Activated CD4-positive, alpha-beta T cell treated with anti-CD3 and anti-CD28 coated beads, Interleukin-2, amount 10 ng/mL, durations not matched to agents 7 days and 5 days (primary cell): ENCODE measurements around the gene TMCC1. TPM values are rescaled to one million over a fixed set of nuclear protein-coding genes. Genes with fewer than 3 reads are reported as not detected.

Experiments used
- CTCF ChIA-PET: fragments of 350-600 bp; sonication (Branson Sonifier 250); formaldehyde crosslinking; loops from one replicate; lab custom pipeline; 2021; ENCODE audit warnings: antibody characterized with exemption; lab: Charles Lee
- POLR2A ChIA-PET: fragments of 350-600 bp; sonication (Branson Sonifier 250); formaldehyde crosslinking; loops from one replicate; lab custom pipeline; 2021; ENCODE audit warnings: antibody characterized with exemption; lab: Charles Lee
- DNase-seq: peaks from one replicate; pipeline ENCODE4 v3.0.0-alpha.2; 2020
- H3K27ac Mint-ChIP-seq: one replicate; pipeline ENCODE4 v1.8.0; 2021; ENCODE audit warnings: mild to moderate bottlenecking, moderate library complexity, mixed read lengths
- H3K27me3 Mint-ChIP-seq: one replicate; pipeline ENCODE4 v1.8.0; 2021; ENCODE audit warnings: mixed read lengths
- H3K36me3 Mint-ChIP-seq: one replicate; pipeline ENCODE4 v1.8.0; 2021; ENCODE audit warnings: low read depth, mixed read lengths
- H3K4me1 Mint-ChIP-seq: one replicate; pipeline ENCODE4 v1.8.0; 2021; ENCODE audit warnings: mixed read lengths
- H3K4me3 Mint-ChIP-seq: one replicate; pipeline ENCODE4 v1.8.0; 2021; ENCODE audit warnings: mild to moderate bottlenecking, moderate library complexity, mixed read lengths
- H3K9me3 Mint-ChIP-seq: one replicate; pipeline ENCODE4 v1.8.0; 2021; ENCODE audit warnings: mixed read lengths
- total RNA-seq, 2 experiments: library from RNA; stranded (reverse); gene quantifications; one replicate each; pipeline ENCODE4 v1.2.3, GENCODE V29; 2021

The TMCC1 gene
- total RNA-seq, 2 experiments from 2014 or later: 14.9 to 18.7 TPM

- DNase-seq: no peak
- Mint-ChIP-seq H3K4me1 (peaks cover 4% of the 10 kb centered on the region), H3K27me3 (peaks cover 62% of the 10 kb centered on the region), H3K9me3 (no peaks in the 10 kb centered on the region), H3K36me3 (no peaks in the 10 kb centered on the region), H3K4me3 (no peak overlapping the region), H3K27ac (no peak overlapping the region)
- CTCF ChIA-PET: interaction anchor here (1.1 kb wide), 1 partner anchor 14 kb away, joined by 3 read pairs; no protein-coding TSS in a partner anchor
- POLR2A ChIA-PET: no interaction called here
These were observed 293.9 kb downstream of the TMCC1 start for GRCh38 chr3:129599607-129600006.

- H3K4me3 Mint-ChIP-seq: no peak overlapping the region
- H3K27ac Mint-ChIP-seq: no peak overlapping the region
- DNase-seq: no peak
- POLR2A ChIA-PET: no interaction called here
- H3K9me3 Mint-ChIP-seq: no peaks in the 10 kb centered on the region
- H3K36me3 Mint-ChIP-seq: no peaks in the 10 kb centered on the region
- CTCF ChIA-PET: interaction anchor here (1.4 kb wide), 1 partner anchor 109 kb away, joined by 3 read pairs; no protein-coding TSS in a partner anchor
- H3K4me1 Mint-ChIP-seq: peaks cover 8% of the 10 kb centered on the region
- peaks cover 57% of the 10 kb centered on the region for H3K27me3 Mint-ChIP-seq
These were observed 294.4 kb downstream of the TMCC1 start for GRCh38 chr3:129599073-129599472.

- Mint-ChIP-seq H3K27ac (no peak overlapping the region), H3K27me3 (peaks cover 56% of the 10 kb centered on the region), H3K4me1 (peaks cover 14% of the 10 kb centered on the region), H3K4me3 (no peak overlapping the region), H3K36me3 (no peaks in the 10 kb centered on the region), H3K9me3 (no peaks in the 10 kb centered on the region)
- ChIA-PET CTCF (interaction anchor here (0.6 to 1.4 kb wide), 2 partner anchors 108 to 463 kb away, joined by 3 to 5 read pairs; no protein-coding TSS in a partner anchor), POLR2A (no interaction called here)
- no peak for DNase-seq
These were observed 295.0 kb downstream of the TMCC1 start for GRCh38 chr3:129598484-129598883.

DNA sequence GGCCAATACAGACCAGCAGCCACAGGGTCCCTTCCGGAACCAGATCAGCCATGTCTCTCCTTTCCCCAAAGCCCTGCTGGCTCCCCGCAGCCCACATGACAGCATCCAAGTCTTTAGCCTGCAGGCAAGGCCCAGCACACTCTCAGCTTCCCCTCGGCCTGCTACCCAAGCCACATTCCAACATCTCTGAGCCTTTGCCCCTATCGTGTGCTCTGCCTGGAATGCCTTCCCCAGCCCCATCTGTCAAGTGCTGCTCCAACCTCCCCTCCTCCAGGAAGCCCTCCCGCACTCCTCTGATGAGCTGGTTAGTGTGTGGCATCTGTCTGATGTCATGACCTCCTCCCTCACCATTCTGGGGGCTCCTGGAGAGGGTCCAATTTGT, 295.5 kb downstream of the TMCC1 start:
- ChIA-PET POLR2A (interaction anchor here (1.2 kb wide), 1 partner anchor 108 kb away, joined by 6 read pairs; no protein-coding TSS in a partner anchor), CTCF (interaction anchor here (0.6 to 1.4 kb wide), 2 partner anchors 108 to 462 kb away, joined by 3 to 5 read pairs; no protein-coding TSS in a partner anchor)
- H3K27me3 Mint-ChIP-seq: peaks cover 60% of the 10 kb centered on the region
- H3K36me3 Mint-ChIP-seq: no peaks in the 10 kb centered on the region
- H3K4me1 Mint-ChIP-seq: peaks cover 19% of the 10 kb centered on the region
- H3K27ac Mint-ChIP-seq: no peak overlapping the region
- H3K9me3 Mint-ChIP-seq: no peaks in the 10 kb centered on the region
- no peak for DNase-seq
- no peak overlapping the region for H3K4me3 Mint-ChIP-seq

Other genes starting within 250 kb of the TMCC1 start
- not detected for gene TRH, start 81.0 kb upstream of the TMCC1 start, total RNA-seq
- gene ALG1L2, start 188.1 kb upstream of the TMCC1 start, total RNA-seq: under 1 TPM; 0.42 to 0.96 TPM